C4-2B (cell line): Measurements from ENCODE around the gene FGFR1OP2.

Experiments
- CTCF ChIP-seq: fragments of 450-650 bp; conservative IDR thresholded peaks from 2 replicates; pipeline ENCODE4 v1.5.1; 2017; ENCODE audit warnings: mild to moderate bottlenecking
- ZFX ChIP-seq: fragments of 450-650 bp; IDR thresholded peaks from 2 replicates; pipeline ENCODE4 v1.6.1; 2017

DNA sequence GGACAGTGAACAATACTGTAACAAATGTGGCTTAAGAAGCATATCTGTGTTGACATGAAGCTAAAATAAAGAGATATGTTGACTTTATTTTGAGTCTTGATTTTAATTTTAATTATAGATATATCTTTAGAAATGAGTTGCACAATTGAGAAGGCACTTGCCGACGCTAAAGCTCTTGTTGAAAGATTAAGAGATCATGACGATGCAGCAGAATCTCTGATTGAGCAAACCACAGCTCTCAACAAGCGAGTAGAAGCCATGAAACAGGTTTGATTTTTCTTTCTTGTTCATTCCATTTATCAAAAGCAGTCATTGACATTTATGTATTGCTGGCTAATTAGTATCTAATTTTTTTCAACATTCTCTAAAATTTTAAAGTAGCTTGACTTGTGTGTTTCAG lies 15.8 kb downstream of the FGFR1OP2 start:
- no peak for TF ChIP-seq CTCF
- TF ChIP-seq ZFX: no peak
